HepG2 (cell line): ENCODE results near the gene KLF11. TPM values are rescaled to one million over a fixed set of nuclear protein-coding genes. Genes with fewer than 3 reads are reported as not detected.

Experiments used
- ATAC-seq: fragments of 200-7000 bp; cut with Tn5 transposase; 3 replicates; pipeline ENCODE4 v1.9.1; 2020; ENCODE audit warnings: mild to moderate bottlenecking, moderate library complexity
- BruUV-seq: library from RNA; stranded (reverse); fragments of 400-500 nt; replicated peaks from 2 replicates; lab custom pipeline; 2021; lab: Mats Ljungman, UMichigan
- CTCF ChIA-PET: fragments of 300-600 bp; formaldehyde crosslinking; extraction: SDS; loops from one replicate; lab custom pipeline; 2021; ENCODE audit warnings: low total read pairs, inconsistent platforms, low intra/inter-chr PET ratio; lab: Yijun Ruan, JAX
- POLR2A ChIA-PET: fragments of 350-600 bp; sonication (Branson Sonifier 250); formaldehyde crosslinking; loops from one replicate; lab custom pipeline; 2020; ENCODE audit warnings: antibody characterized with exemption, inconsistent platforms; lab: Yijun Ruan, JAX
- DNase-seq: peaks from one replicate; pipeline ENCODE4 v3.0.0-alpha.2; 2015; ENCODE audit warnings: low spot score
- FAIRE-seq: peaks from 3 replicates; lab custom pipeline; 2011; peaks lifted over from hg19 to GRCh38; lab: Jason Lieb, UNC
- H2AFZ ChIP-seq: one replicate; pipeline ENCODE4 v1.6.1; 2011; ENCODE audit warnings: low read length, inconsistent platforms
- H3K27ac ChIP-seq: fragments of 300-600 bp; 3 replicates; pipeline ENCODE4 v1.8.0; 2011; ENCODE audit warnings: mixed run types, mild to moderate bottlenecking, mixed read lengths, low read length, inconsistent platforms; ENCODE audit not compliant: insufficient read depth; ENCODE audit errors: extremely low read length
- H3K27me3 ChIP-seq, 2 experiments: fragments of 200-600 bp in 1 of 2; 2 replicates in 1 of 2; 3 replicates in 1 of 2; pipeline versions ENCODE4 v1.6.0 to v1.8.0; 2011; ENCODE audit warnings: low read length in 2 of 2, mild to moderate bottlenecking in 2 of 2, moderate library complexity in 2 of 2, inconsistent platforms in 1 of 2; ENCODE audit not compliant: insufficient read depth in 2 of 2, control insufficient read depth in 1 of 2
- H3K36me3 ChIP-seq, 2 experiments: fragments of 200-600 bp in 1 of 2; replicated peaks in 1 of 2; 2 replicates in 1 of 2; 3 replicates in 1 of 2; pipeline versions ENCODE4 v1.5.1 to v1.8.0; 2011; ENCODE audit warnings: low read length in 2 of 2, inconsistent platforms in 1 of 2; ENCODE audit not compliant: insufficient read depth in 2 of 2, control insufficient read depth in 1 of 2
- H3K4me1 ChIP-seq: 2 replicates; pipeline ENCODE4 v1.5.1; 2012; ENCODE audit warnings: low read length, inconsistent platforms; ENCODE audit not compliant: insufficient read depth
- H3K4me2 ChIP-seq: 2 replicates; pipeline ENCODE4 v1.6.0; 2011; ENCODE audit warnings: low read depth, low read length, inconsistent platforms
- H3K4me3 ChIP-seq, 3 experiments: fragments of 200-600 bp in 1 of 3; sonication (generic), shearing (Covaris generic) in 1 of 3; replicated peaks in 1 of 3; 2 replicates each; pipeline ENCODE4 v1.5.1; 2011 to 2016; ENCODE audit warnings: low read length in 3 of 3, inconsistent platforms in 2 of 3, low read depth in 2 of 3, mild to moderate bottlenecking in 2 of 3, control low read depth in 1 of 3, mixed read lengths in 1 of 3; ENCODE audit not compliant: insufficient read depth in 1 of 3
- H3K79me2 ChIP-seq: one replicate; pipeline ENCODE4 v1.6.1; 2011; ENCODE audit warnings: low read length, inconsistent platforms; ENCODE audit not compliant: insufficient read depth
- H3K9ac ChIP-seq: 2 replicates; pipeline ENCODE4 v1.6.0; 2011; ENCODE audit warnings: mild to moderate bottlenecking, low read depth, low read length, inconsistent platforms; ENCODE audit not compliant: insufficient read depth
- H3K9me3 ChIP-seq: 2 replicates; pipeline ENCODE4 v1.5.1; 2012; ENCODE audit warnings: mild to moderate bottlenecking, low read length
- H4K20me1 ChIP-seq: 2 replicates; pipeline ENCODE4 v1.6.0; 2011; ENCODE audit warnings: inconsistent platforms, mild to moderate bottlenecking, low read length, moderate library complexity; ENCODE audit not compliant: insufficient read depth
- EP300 ChIP-seq, 3 experiments: sonication (generic) in 1 of 3; formaldehyde crosslinking in 1 of 3; IDR thresholded peaks; 2 replicates each; pipeline versions ENCODE4 v1.5.1 to v1.6.1; 2011 to 2020; ENCODE audit warnings: low read depth in 2 of 3, low read length in 2 of 3, borderline replicate concordance in 1 of 3, improper control_type of control experiment in 1 of 3, mild to moderate bottlenecking in 1 of 3, missing genetic modification reagents in 1 of 3, moderate library complexity in 1 of 3
- HINFP ChIP-seq: sonication (generic); formaldehyde crosslinking; IDR thresholded peaks from 2 replicates; pipeline ENCODE4 v1.4.0; 2020; ENCODE audit warnings: low read depth, mild to moderate bottlenecking, missing genetic modification reagents
- NKX3-1 ChIP-seq: sonication (generic); formaldehyde crosslinking; IDR thresholded peaks from 2 replicates; pipeline ENCODE4 v1.5.0; 2020; ENCODE audit warnings: missing genetic modification reagents
- SP4 ChIP-seq: sonication (generic); formaldehyde crosslinking; IDR thresholded peaks from 2 replicates; pipeline ENCODE4 v1.8.1; 2023; ENCODE audit warnings: mild to moderate bottlenecking, missing genetic modification reagents
- TAF15 ChIP-seq: fragments of 200-400 bp; formaldehyde crosslinking; IDR thresholded peaks from one replicate; pipeline ENCODE4 v1.6.1; 2018; ENCODE audit warnings: mild to moderate bottlenecking, low read depth, low read length; ENCODE audit not compliant: poor library complexity, severe bottlenecking
- TEAD2 ChIP-seq: sonication (generic); formaldehyde crosslinking; IDR thresholded peaks from 2 replicates; pipeline ENCODE4 v1.9.0; 2021; ENCODE audit warnings: missing genetic modification reagents
- ZNF552 ChIP-seq: sonication (generic); formaldehyde crosslinking; IDR thresholded peaks from 2 replicates; pipeline ENCODE4 v1.9.0; 2022; ENCODE audit warnings: missing genetic modification reagents, mild to moderate bottlenecking, borderline replicate concordance
- WGBS: methylation state at CpG from one replicate; pipeline ENCODE4 v1.1.6; 2017; ENCODE audit warnings: low lambda C conversion rate; 5-methylcytosine and 5-hydroxymethylcytosine counted together
- in situ Hi-C: cut with HindIII; loops from 2 replicates; pipeline ENCODE4 v1.10.0; 2017; ENCODE audit warnings: low pct_unique_long_range_greater_than_20kb; ENCODE audit not compliant: extremely low pct_ligation_motif_present
- intact Hi-C: fragments of 100-400 bp; cut with micrococcal nuclease; formaldehyde crosslinking; loops from one replicate; pipeline ENCODE4 v1.10.0; 2022; ENCODE audit not compliant: unreplicated experiment
- polyA plus RNA-seq, 8 experiments: library from polyadenylated mRNA; depleted of rRNA in 3 of 8; stranded (reverse) in 7 of 8; unstranded in 1 of 8; fragments of >200 nt; fragmentation: Illumina TruSeq in 4 of 8; extraction: Trizol in 4 of 8; gene quantifications; 2 replicates each; pipeline versions ENCODE4 v1.2.1 to v1.2.3, GENCODE V29; 2011 to 2016; ENCODE audit warnings: low read depth in 4 of 8, missing spikeins in 1 of 8, mixed read lengths in 1 of 8; ENCODE audit not compliant: insufficient read depth in 1 of 8
- total RNA-seq, 5 experiments: library from RNA; depleted of rRNA; stranded (reverse); fragments of >200 nt; fragmentation: Illumina TruSeq; extraction: Trizol; gene quantifications; 2 replicates each; pipeline ENCODE4 v1.2.3, GENCODE V29; 2016; ENCODE audit warnings: low read depth in 1 of 5

The KLF11 gene
- total and polyA plus RNA-seq, 2 of the 13 experiments (the other 11 are each of a cell fraction or from before 2014, with no cell fraction given), result 2.5 to 11.8 TPM

- CTCF ChIA-PET, result no interaction called here
- intact Hi-C loops (no loop called here), in situ Hi-C loops (loop anchor here (5.0 kb wide), 1 partner anchor 250 kb away; no protein-coding TSS in a partner anchor)
Measured at GRCh38 chr2:10046931-10047330, 3.6 kb downstream of the KLF11 start.

More at GRCh38 chr2:10046931-10047330, 3.6 kb downstream of the KLF11 start:
- H3K4me3 ChIP-seq, result no peak overlapping the region
- H3K27ac ChIP-seq, result no peak overlapping the region
- no peaks in the 10 kb centered on the region for H3K9me3 ChIP-seq
- DNase-seq, result no peak
- POLR2A ChIA-PET, result interaction anchor here (1.0 to 1.1 kb wide), 2 partner anchors 10 to 276 kb away, joined by 3 read pairs; no protein-coding TSS in a partner anchor
- H4K20me1 ChIP-seq, result peaks cover 9% of the 10 kb centered on the region; the same call in 1 of the 2 replicates
- peaks cover 0 to 6% of the 10 kb centered on the region in 2 experiments; a peak in 2 of 5 replicates for H3K27me3 ChIP-seq
- H2AFZ ChIP-seq, result no peak overlapping the region
- FAIRE-seq, result no peak
- 84% methylated on average over 7 of the region's 7 CpGs for WGBS
- H3K4me2 ChIP-seq, result no peak overlapping the region
- no peak for TF ChIP-seq TAF15
- TF ChIP-seq HINFP (CRISPR knock-in tag), result no peak
- no peak for TF ChIP-seq SP4 (CRISPR knock-in tag)
- no peak for TF ChIP-seq TEAD2 (CRISPR knock-in tag)
- TF ChIP-seq EP300 (IDR thresholded peaks at IDR 0.05; ENCODE audit: low read depth in 2 of 2, low read length in 2 of 2), result no peak
- TF ChIP-seq EP300 (CRISPR knock-in tag; IDR thresholded peaks at IDR 0.05; ENCODE audit: borderline replicate concordance), result no peak
- no peak for TF ChIP-seq ZNF552 (CRISPR knock-in tag)
- TF ChIP-seq NKX3-1 (CRISPR knock-in tag), result no peak
- peaks cover 33% of the 10 kb centered on the region for H3K4me1 ChIP-seq
- no TSS peak for BruUV-seq
- H3K36me3 ChIP-seq, result peaks cover 3 to 12% of the 10 kb centered on the region in 2 experiments; a peak in 4 of 5 replicates
- no peak for ATAC-seq
- H3K79me2 ChIP-seq, result no peaks in the 10 kb centered on the region
- H3K9ac ChIP-seq, result no peak overlapping the region
